GM12878 (cell line): ENCODE results near the gene KRTAP10-6. TPM values are rescaled to one million over a fixed set of nuclear protein-coding genes. Genes with fewer than 3 reads are reported as not detected.

Experiments used
- ATAC-seq: fragments of 200-7000 bp; cut with Tn5 transposase; 3 replicates; pipeline ENCODE4 v1.9.1; 2020; ENCODE audit warnings: mild to moderate bottlenecking, moderate library complexity
- BruUV-seq: library from RNA; stranded (reverse); fragments of 400-500 nt; replicated peaks from 2 replicates; lab custom pipeline; 2021; lab: Mats Ljungman, UMichigan
- CTCF ChIA-PET: fragments of 300-600 bp; sonication (Branson Sonifier 250); formaldehyde crosslinking; extraction: SDS; loops from one replicate; lab custom pipeline; 2021; ENCODE audit warnings: inconsistent platforms; lab: Yijun Ruan, JAX
- POLR2A ChIA-PET: fragments of 350-600 bp; formaldehyde crosslinking; extraction: SDS; loops from one replicate; lab custom pipeline; 2021; ENCODE audit warnings: inconsistent platforms; lab: Charles Lee
- RAD21 ChIA-PET: fragments of 300-600 bp; sonication (Branson Sonifier 250); formaldehyde crosslinking; loops from one replicate; lab custom pipeline; 2023; ENCODE audit warnings: antibody characterized with exemption; ENCODE audit not compliant: unreplicated experiment; lab: Charles Lee
- SMC1A ChIA-PET: fragments of 300-600 bp; sonication (Branson Sonifier 250); formaldehyde crosslinking; loops from one replicate; lab custom pipeline; 2023; ENCODE audit not compliant: unreplicated experiment, uncharacterized antibody; lab: Charles Lee
- DNase-seq: peaks from one replicate; pipeline ENCODE4 v3.0.0-alpha.2; 2011; ENCODE audit warnings: low read depth, low spot score
- FAIRE-seq: peaks from 3 replicates; lab custom pipeline; 2011; peaks lifted over from hg19 to GRCh38; lab: Jason Lieb, UNC
- H2AFZ ChIP-seq: 2 replicates; pipeline ENCODE4 v1.6.0; 2011; ENCODE audit warnings: low read depth, low read length, control low read depth; ENCODE audit not compliant: control insufficient read depth
- H3K27ac ChIP-seq: 2 replicates; pipeline ENCODE4 v1.5.1; 2011; ENCODE audit warnings: control low read depth; ENCODE audit not compliant: control insufficient read depth, insufficient read depth
- H3K27me3 ChIP-seq, 2 experiments: replicated peaks in 1 of 2; 2 replicates each; pipeline versions ENCODE4 v1.6.0 to v1.6.1; 2011; ENCODE audit warnings: low read length in 1 of 2; ENCODE audit not compliant: control insufficient read depth in 2 of 2, insufficient read depth in 2 of 2
- H3K36me3 ChIP-seq, 2 experiments: 2 replicates each; pipeline ENCODE4 v1.5.1; 2011; ENCODE audit warnings: low read length in 1 of 2; ENCODE audit not compliant: control insufficient read depth in 2 of 2, insufficient read depth in 2 of 2
- H3K4me1 ChIP-seq: 2 replicates; pipeline ENCODE4 v1.6.1; 2011; ENCODE audit warnings: mild to moderate bottlenecking, low read length, moderate library complexity, mixed read lengths; ENCODE audit not compliant: control insufficient read depth, insufficient read depth
- H3K4me2 ChIP-seq: 2 replicates; pipeline ENCODE4 v1.6.0; 2011; ENCODE audit warnings: control low read depth; ENCODE audit not compliant: control insufficient read depth, insufficient read depth
- H3K4me3 ChIP-seq: fragments of 200-600 bp; sonication (generic); 2 replicates; pipeline ENCODE4 v1.5.1; 2016
- H3K79me2 ChIP-seq: 2 replicates; pipeline ENCODE4 v1.6.0; 2011; ENCODE audit warnings: low read length; ENCODE audit not compliant: control insufficient read depth, insufficient read depth
- H3K9ac ChIP-seq: 2 replicates; pipeline ENCODE4 v1.8.0; 2011; ENCODE audit warnings: low read length, control low read depth, mixed read lengths; ENCODE audit not compliant: control insufficient read depth, insufficient read depth
- H3K9me3 ChIP-seq: replicated peaks from 3 replicates; pipeline ENCODE4 v1.5.1; 2011; ENCODE audit warnings: mild to moderate bottlenecking, low read length; ENCODE audit not compliant: control insufficient read depth, insufficient read depth
- H4K20me1 ChIP-seq: 2 replicates; pipeline ENCODE4 v1.6.0; 2011; ENCODE audit not compliant: control insufficient read depth, insufficient read depth
- CHD4 ChIP-seq: fragments of 200-600 bp; sonication (generic); IDR thresholded peaks from 2 replicates; pipeline ENCODE4 v1.6.1; 2016; ENCODE audit warnings: mild to moderate bottlenecking
- EZH2 ChIP-seq: IDR thresholded peaks from 2 replicates; pipeline ENCODE4 v1.6.1; 2012; ENCODE audit warnings: low read depth, mild to moderate bottlenecking, control low read depth, inconsistent platforms, low read length, borderline replicate concordance; ENCODE audit not compliant: control insufficient read depth
- FOXK2 ChIP-seq: fragments of 450-650 bp; IDR thresholded peaks from 2 replicates; pipeline ENCODE4 v1.6.1; 2017; ENCODE audit warnings: mild to moderate bottlenecking, moderate library complexity
- HDAC6 ChIP-seq: fragments of 200-600 bp; sonication (generic); IDR thresholded peaks from one replicate; pipeline ENCODE4 v1.8.0; 2017; ENCODE audit warnings: antibody characterized with exemption; ENCODE audit not compliant: unreplicated experiment
- LARP7 ChIP-seq: fragments of 450-650 bp; IDR thresholded peaks from 2 replicates; pipeline ENCODE4 v1.6.1; 2017; ENCODE audit warnings: mild to moderate bottlenecking
- NBN ChIP-seq: fragments of 450-650 bp; IDR thresholded peaks from 2 replicates; pipeline ENCODE4 v1.6.1; 2016
- POLR2A ChIP-seq: IDR thresholded peaks from 2 replicates; pipeline ENCODE4 v1.6.1; 2011; ENCODE audit warnings: low read depth, mild to moderate bottlenecking, low read length
- WRNIP1 ChIP-seq: IDR thresholded peaks from 2 replicates; pipeline ENCODE4 v1.6.1; 2011; ENCODE audit warnings: low read depth, low read length, improper control_type of control experiment, borderline replicate concordance
- ZBED1 ChIP-seq: IDR thresholded peaks from 2 replicates; pipeline ENCODE4 v1.6.1; 2016; ENCODE audit warnings: borderline replicate concordance
- ZZZ3 ChIP-seq: IDR thresholded peaks from 2 replicates; pipeline ENCODE4 v1.6.1; 2011; ENCODE audit warnings: low read depth; ENCODE audit not compliant: control insufficient read depth, insufficient read length
- WGBS: methylation state at CpG from one replicate; pipeline ENCODE4 v1.1.6; 2016; ENCODE audit warnings: low lambda C conversion rate; ENCODE audit not compliant: insufficient replicate concordance, insufficient coverage; ENCODE audit errors: missing lambda C conversion rate; 5-methylcytosine and 5-hydroxymethylcytosine counted together
- in situ Hi-C: fragments of 300-500 bp; cut with MboI; formaldehyde crosslinking; loops from 9 replicates; pipeline ENCODE4 v1.14.3; 2018; ENCODE audit warnings: mixed read lengths
- intact Hi-C: fragments of 100-400 bp; cut with micrococcal nuclease; formaldehyde crosslinking; loops from one replicate; pipeline ENCODE4 v1.14.2; 2022; ENCODE audit not compliant: unreplicated experiment
- polyA plus RNA-seq, 11 experiments: library from polyadenylated mRNA; depleted of rRNA in 4 of 11; unstranded in 6 of 11; stranded (reverse) in 5 of 11; fragments of >200 nt; fragmentation: Nextera tagmentation in 4 of 11; fragmentation: Illumina TruSeq in 1 of 11; extraction: Ambion mirVana in 4 of 11; extraction: Trizol in 1 of 11; gene quantifications; 1 replicate in 1 of 11; 2 replicates in 10 of 11; pipeline versions ENCODE4 v1.2.1 to v1.2.3, GENCODE V29; 2011 to 2016; ENCODE audit warnings: inconsistent platforms in 2 of 11, missing spikeins in 2 of 11, low read depth in 1 of 11
- total RNA-seq, 4 experiments: library from RNA; depleted of rRNA in 3 of 4; stranded (reverse); fragments of >200 nt in 3 of 4; fragmentation: Illumina TruSeq in 1 of 4; extraction: Trizol in 1 of 4; gene quantifications; 2 replicates each; pipeline versions ENCODE4 v1.2.1 to v1.2.3, GENCODE V29; 2013 to 2021
- TF ChIP-seq, protein P1 (sequence below): IDR thresholded peaks from 2 replicates; pipeline ENCODE4 v1.6.1; 2012; ENCODE audit warnings: improper control_type of control experiment, low read depth, low read length; ENCODE audit not compliant: insufficient replicate concordance
- TF ChIP-seq, protein P2 (sequence below): fragments of 450-650 bp; formaldehyde crosslinking; IDR thresholded peaks from 2 replicates; pipeline ENCODE4 v1.5.0; 2022; ENCODE audit warnings: mild to moderate bottlenecking, missing genetic modification characterization

Gene KRTAP10-6
- total and polyA plus RNA-seq, 10 of the 15 experiments (the other 5 are each of a cell fraction or from before 2014, with no cell fraction given), result not detected

- TF ChIP-seq, protein P1, sequence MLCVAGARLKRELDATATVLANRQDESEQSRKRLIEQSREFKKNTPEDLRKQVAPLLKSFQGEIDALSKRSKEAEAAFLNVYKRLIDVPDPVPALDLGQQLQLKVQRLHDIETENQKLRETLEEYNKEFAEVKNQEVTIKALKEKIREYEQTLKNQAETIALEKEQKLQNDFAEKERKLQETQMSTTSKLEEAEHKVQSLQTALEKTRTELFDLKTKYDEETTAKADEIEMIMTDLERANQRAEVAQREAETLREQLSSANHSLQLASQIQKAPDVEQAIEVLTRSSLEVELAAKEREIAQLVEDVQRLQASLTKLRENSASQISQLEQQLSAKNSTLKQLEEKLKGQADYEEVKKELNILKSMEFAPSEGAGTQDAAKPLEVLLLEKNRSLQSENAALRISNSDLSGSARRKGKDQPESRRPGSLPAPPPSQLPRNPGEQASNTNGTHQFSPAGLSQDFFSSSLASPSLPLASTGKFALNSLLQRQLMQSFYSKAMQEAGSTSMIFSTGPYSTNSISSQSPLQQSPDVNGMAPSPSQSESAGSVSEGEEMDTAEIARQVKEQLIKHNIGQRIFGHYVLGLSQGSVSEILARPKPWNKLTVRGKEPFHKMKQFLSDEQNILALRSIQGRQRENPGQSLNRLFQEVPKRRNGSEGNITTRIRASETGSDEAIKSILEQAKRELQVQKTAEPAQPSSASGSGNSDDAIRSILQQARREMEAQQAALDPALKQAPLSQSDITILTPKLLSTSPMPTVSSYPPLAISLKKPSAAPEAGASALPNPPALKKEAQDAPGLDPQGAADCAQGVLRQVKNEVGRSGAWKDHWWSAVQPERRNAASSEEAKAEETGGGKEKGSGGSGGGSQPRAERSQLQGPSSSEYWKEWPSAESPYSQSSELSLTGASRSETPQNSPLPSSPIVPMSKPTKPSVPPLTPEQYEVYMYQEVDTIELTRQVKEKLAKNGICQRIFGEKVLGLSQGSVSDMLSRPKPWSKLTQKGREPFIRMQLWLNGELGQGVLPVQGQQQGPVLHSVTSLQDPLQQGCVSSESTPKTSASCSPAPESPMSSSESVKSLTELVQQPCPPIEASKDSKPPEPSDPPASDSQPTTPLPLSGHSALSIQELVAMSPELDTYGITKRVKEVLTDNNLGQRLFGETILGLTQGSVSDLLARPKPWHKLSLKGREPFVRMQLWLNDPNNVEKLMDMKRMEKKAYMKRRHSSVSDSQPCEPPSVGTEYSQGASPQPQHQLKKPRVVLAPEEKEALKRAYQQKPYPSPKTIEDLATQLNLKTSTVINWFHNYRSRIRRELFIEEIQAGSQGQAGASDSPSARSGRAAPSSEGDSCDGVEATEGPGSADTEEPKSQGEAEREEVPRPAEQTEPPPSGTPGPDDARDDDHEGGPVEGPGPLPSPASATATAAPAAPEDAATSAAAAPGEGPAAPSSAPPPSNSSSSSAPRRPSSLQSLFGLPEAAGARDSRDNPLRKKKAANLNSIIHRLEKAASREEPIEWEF, result no peak
- TF ChIP-seq HDAC6 (no peak), ZZZ3 (no peak)
These were observed 44.1 kb upstream of the KRTAP10-6 start (continued) for GRCh38 chr21:44636209-44637017.

DNA sequence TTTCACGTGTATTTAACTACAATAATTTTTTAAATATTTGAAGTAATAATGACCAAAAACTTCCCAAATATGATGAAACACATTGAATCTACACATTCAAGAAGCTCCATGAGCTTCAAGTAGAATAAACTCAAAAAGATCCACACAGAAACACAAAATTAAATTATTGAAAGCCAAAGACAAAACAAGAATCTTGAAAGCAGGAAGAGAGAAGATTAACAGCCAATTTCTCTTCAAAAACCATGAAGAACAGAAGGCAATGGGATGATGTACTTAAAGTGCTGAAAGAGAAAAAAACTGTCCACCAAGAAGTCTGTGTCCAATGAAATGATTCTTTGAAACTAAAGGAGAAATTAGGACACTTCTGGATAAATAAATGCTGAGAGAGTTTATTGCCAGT lies 39.8 kb upstream of the KRTAP10-6 start:
- SMC1A ChIA-PET, result no interaction called here
- FAIRE-seq (no peak), DNase-seq (no peak), ATAC-seq (no peak)
- WGBS, result 5% methylated on average over 1 of the region's 1 CpG
- Histone ChIP-seq H3K79me2 (no peaks in the 10 kb centered on the region), H2AFZ (no peak overlapping the region), H3K9ac (no peak overlapping the region), H3K27me3 (no peaks in the 10 kb centered on the region), H3K4me3 (no peak overlapping the region), H3K27ac (no peak overlapping the region), H3K4me2 (no peak overlapping the region), H3K36me3 (no peaks in the 10 kb centered on the region), H3K9me3 (peaks cover 9% of the 10 kb centered on the region; the same call in 1 of the 3 replicates), H3K4me1 (no peaks in the 10 kb centered on the region), H4K20me1 (no peaks in the 10 kb centered on the region)
- BruUV-seq, result no TSS peak
- in situ Hi-C loops (no loop called here), intact Hi-C loops (no loop called here)
- no peak for TF ChIP-seq CHD4
- TF ChIP-seq POLR2A, result no peak
- no peak for TF ChIP-seq FOXK2
- TF ChIP-seq, protein P2, sequence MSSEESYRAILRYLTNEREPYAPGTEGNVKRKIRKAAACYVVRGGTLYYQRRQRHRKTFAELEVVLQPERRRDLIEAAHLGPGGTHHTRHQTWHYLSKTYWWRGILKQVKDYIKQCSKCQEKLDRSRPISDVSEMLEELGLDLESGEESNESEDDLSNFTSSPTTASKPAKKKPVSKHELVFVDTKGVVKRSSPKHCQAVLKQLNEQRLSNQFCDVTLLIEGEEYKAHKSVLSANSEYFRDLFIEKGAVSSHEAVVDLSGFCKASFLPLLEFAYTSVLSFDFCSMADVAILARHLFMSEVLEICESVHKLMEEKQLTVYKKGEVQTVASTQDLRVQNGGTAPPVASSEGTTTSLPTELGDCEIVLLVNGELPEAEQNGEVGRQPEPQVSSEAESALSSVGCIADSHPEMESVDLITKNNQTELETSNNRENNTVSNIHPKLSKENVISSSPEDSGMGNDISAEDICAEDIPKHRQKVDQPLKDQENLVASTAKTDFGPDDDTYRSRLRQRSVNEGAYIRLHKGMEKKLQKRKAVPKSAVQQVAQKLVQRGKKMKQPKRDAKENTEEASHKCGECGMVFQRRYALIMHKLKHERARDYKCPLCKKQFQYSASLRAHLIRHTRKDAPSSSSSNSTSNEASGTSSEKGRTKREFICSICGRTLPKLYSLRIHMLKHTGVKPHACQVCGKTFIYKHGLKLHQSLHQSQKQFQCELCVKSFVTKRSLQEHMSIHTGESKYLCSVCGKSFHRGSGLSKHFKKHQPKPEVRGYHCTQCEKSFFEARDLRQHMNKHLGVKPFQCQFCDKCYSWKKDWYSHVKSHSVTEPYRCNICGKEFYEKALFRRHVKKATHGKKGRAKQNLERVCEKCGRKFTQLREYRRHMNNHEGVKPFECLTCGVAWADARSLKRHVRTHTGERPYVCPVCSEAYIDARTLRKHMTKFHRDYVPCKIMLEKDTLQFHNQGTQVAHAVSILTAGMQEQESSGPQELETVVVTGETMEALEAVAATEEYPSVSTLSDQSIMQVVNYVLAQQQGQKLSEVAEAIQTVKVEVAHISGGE (CRISPR knock-in tag), result no peak
- TF ChIP-seq EZH2, result no peak
- TF ChIP-seq ZBED1, result no peak
- no peak for TF ChIP-seq LARP7
- no peak for TF ChIP-seq WRNIP1
- no peak for TF ChIP-seq NBN
- POLR2A ChIA-PET, result no interaction called here
- RAD21 ChIA-PET, result no interaction called here
- CTCF ChIA-PET, result no interaction called here
